Fibroblast of skin of right biceps (primary cell): ENCODE measurements around the gene IHH.

Experiments
- DNase-seq: peaks from one replicate; pipeline ENCODE4 v3.0.0-alpha.2; 2013

IHH gene

DNA sequence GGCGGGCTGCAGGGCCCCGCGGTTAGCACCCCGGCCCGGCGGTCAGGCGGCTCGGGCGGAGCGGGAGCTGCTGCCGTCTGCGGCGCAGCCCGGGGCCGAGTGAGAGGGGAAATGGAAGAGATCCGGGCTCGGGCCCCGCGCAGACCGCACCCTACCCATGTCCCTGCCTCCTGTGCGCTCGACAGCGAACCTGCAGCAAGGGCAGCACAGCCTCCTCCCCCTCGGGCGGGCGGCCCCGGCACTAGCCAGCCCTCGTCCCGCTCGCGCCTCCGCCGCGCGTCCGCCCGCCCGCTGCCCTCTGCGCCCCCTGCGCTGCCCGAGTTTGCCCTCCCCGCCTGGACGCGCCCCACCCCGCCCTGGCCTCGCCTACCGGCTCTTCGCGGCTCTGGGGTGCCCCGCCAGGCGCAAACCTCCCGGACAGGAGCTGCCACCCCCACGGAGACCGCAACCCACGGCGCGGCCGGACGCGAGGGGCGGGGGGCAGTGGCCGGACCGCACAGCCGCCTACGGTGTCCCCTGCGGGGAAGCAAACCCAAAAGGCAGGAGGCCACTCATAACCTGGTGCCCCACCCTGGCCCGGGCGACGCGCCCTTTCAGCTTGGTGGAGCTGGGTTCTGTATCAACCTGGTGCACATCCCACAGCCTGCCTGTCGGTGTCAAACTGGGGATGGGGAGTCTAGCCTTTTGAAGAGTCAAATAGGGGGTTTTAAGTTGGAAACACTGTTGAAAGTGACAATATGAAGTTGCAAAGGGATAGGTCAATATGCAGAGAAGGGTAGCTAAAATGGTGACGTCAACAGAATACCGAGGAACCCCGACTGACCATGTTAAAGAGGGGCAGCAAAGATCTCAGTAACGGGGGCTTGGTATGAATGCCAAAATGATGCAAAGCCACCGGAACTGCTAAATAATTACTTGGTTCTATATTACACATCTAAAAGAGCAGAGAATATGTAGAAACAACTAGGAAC, at the start of gene IHH:
Gene IHH (minus strand): TSS at position 101 of the 971 bp plus-strand sequence. CDS start 454 bp downstream, outside the sequence.
- DNase-seq = no peak

DNA sequence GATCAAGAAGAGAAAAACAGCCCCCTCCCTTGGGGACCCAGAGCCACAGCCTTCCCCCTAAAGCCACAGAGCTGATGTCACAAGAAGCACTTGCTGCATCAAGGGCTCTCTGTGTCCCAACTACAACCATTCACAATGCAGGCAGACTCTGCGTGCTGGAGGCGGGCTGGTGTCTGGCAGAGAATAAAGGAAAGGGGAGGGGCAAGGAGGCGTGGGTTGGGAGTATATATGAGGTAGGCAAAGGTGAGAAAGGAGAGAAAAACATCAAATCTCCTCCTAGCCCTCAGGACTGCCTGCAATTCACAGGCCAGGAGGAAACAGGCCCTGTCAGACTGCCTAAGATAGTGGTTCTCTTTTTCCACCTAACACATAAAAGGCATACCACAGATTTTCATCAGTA, 48.8 kb upstream of the IHH start:
- DNase-seq = no peak

DNA sequence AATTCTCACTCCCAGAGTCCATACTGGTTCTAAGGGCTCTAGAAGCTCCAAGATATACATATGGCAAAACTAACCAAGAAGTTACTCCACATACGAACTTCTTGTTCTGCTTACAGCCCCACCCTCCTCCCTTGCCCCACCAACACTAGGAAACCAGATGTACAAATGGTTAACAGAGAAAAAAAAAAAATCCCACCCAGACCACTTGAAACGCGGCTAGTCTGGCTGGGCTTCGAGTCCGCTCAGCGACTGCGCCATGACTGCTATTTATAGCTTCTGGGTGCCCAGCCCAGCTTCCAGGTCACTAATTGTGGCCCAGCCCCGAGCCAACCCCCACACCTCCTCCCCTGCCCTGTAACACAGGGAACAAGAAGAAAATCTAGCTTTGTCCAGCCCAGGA, 47.0 kb upstream of the IHH start:
- DNase-seq = no peak

- DNase-seq = no peak
These were observed 45.5 kb upstream of the IHH start for GRCh38 chr2:219106251-219106650.

DNA sequence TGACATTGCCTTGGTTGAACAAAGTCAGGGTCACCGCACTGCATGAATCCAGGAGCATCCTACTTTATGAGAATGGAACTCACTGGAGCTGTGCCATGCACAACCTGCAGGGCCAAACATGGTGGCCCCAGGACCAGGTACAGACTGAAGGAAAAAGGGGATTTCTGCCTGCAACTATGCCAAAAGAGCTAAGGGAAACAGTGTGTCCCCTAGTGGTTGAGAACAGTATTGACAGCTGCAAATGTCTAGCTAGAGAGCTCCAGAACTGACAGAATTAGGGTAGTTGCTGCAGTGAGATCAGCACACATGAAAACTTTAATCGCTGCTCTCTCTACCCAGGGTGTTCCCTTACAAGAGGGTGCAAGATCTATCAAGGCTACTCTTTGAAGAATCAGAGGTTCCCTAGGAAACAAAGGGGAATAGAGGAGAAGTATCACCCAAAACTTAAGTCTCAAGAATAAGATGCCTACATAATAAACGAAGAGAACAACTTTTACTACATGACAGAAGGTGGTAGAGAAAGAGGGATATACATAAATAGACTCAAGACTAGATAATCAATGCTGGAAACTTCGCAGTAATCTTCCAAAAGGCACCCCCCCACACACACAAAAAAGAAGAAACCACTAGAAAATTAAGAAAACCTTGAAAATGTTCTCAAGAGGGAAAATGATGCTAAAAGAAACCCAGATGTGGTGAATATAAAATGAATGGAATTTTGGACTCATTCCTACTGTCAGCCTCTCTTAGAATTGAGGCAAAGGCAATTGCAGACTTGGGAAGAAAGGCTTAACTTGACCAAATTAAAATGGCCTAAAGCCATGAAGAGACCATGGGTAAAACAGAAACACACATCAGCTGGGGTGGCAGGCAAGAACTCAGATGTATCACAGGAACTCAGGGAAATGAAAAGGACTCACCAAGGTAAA, 43.6 kb upstream of the IHH start:
- peak; percentile 30 for DNase-seq

- peak; percentile 34 for DNase-seq
These were observed 38.6 kb upstream of the IHH start for GRCh38 chr2:219099329-219099728.

- DNase-seq = no peak
These were observed 34.8 kb upstream of the IHH start for GRCh38 chr2:219095406-219095935.

- DNase-seq = no peak
These were observed 33.5 kb upstream of the IHH start for GRCh38 chr2:219094171-219094570.

GRCh38 chr2:219090436-219091299, 29.9 kb upstream of the IHH start:
- no peak for DNase-seq

DNA sequence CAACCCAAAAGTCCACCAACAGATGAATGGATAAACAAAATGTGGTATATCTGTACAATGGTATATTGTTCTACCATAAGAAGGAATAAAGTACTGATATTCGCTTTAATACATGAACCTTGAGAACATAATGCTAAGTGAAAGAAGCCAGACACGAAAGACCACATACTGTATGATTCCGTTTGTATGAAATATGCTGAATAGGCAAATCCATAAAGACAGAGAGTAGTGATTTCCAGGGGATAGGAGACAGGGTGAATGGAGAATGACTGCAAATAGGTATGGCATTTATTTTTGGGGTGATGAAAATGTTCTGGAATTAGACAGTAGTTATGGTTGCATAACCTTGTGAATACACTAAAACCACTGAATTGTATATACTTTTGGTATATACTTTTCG, 28.6 kb upstream of the IHH start:
- DNase-seq = no peak

DNA sequence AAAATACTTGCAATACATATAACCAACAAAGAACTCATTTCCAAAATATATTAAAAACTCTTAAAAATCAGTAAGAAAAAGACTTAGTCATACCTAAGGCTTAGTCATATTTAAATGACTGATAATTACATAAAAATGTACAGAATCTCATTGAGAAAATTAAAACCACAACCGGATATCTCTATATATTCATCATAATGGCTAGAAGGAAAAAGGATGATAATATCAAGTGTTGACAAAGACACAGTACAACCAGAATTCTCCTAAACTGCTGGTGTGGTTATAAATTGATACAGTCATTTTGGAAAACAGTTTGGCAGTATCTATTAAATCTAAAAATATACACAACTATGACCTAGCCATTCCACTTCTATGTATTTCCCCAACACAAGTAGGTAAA, 27.1 kb upstream of the IHH start:
- peak; percentile 30 for DNase-seq

DNA sequence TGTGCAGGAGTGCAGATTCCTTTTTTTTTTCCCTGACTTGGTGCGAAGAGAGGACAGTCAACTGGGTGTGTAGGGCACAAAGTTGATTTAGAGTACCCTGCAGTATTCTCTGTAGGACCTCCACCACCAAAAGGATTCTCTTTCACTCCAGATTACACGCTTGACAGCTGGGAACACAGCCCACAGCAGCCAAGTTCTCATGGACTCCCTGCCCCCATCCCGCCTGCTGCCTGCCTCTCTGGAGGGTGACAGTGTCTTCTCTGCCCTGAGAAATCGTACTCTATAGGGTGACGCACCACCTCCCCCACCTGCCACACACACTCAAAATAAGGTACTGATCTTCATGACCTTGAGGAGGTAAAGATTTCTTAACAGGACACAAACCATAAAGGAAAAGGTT, 26.6 kb upstream of the IHH start:
- DNase-seq = no peak

DNA sequence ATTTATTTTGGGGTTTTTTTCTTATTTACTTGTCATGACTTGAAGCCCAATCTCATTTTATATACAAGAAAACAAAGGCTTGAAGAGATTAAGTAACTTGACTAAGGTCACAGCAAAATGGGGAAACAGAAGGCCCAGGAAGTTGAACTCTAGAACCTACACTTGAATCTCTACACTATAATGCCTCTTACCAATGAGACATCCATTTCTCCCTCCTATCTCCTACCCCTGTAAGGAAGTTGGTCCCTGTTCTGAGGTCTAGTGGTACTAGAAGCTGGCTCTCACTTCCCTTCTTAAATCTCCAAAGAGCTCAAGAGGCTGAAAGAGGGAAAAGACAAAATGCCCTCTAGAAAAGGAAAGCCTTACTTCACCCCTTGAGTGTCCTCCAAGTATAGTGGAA, 25.5 kb upstream of the IHH start:
- no peak for DNase-seq

DNA sequence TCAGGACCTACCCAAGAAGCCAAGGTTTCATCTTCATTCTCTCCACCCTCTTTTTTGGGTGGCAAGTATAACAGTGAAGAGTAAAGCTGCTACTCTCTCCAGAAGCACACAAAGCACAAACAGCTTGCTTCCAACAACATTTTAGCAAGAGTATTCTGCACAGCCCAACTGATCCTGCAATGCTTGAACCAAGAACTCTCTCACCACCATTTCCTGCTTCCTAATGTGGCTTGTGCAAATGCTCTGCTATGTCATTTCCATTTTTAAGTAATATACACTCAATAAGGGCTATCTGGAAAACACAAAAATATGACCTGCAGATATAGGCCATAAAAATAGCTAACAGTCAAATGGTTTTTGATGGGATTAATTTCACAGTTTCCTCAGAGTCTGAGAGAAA, 24.1 kb upstream of the IHH start:
- no peak for DNase-seq

DNA sequence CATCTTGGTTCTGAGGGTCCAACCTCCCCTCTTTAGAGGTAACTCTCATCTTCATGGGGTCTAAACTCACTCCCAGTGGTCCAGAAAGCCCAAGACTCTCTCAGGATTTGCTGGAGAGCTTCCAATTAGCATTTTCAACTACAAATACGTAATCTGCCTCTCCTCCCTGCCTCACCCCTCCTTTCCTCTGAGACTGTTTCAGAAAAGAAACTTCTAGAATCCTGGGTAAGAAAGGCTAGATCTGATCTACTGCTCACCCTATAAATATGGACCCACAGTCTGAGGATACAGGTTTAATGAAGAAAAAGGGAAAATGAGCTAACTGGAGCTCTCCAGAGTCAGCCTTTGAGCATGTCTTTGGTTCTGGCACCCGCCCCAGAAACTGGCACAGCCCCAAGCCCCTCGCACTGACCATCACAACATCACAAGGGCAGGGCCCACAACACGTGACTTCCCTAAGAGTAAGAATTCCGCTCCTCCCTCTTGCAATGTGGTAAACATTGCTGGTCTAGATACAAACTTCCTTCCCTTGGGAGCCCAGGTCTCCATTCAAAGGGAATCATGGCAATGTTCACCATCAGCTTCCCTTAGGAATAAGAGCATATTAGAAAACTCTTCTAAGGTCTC, 21.7 kb upstream of the IHH start:
- no peak for DNase-seq

GRCh38 chr2:219081701-219082331, 21.1 kb upstream of the IHH start:
- DNase-seq = no peak

- DNase-seq = no peak
These were observed 20.4 kb upstream of the IHH start for GRCh38 chr2:219081096-219081495.

GRCh38 chr2:219079417-219079816, 18.7 kb upstream of the IHH start:
- peak; percentile 23 for DNase-seq

DNA sequence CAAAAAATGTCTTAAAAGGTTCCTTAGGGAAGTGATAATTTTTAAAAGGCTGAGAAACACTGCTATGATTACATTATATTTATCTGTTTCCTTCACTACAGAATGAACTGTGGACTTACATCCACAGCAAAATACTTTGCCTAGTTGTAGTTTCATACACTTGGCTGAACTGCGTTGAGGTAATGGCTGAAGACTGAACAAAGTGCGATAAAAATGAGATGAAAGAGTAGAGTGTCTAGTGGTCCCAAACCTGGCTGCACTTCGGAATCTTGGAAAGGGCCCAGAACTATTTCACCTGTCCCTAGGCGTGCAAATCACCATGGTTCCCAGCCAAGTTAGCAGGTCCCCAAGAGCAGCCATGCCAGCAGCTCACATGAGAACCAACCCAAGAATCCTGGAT, 18.2 kb upstream of the IHH start:
- no peak for DNase-seq

DNA sequence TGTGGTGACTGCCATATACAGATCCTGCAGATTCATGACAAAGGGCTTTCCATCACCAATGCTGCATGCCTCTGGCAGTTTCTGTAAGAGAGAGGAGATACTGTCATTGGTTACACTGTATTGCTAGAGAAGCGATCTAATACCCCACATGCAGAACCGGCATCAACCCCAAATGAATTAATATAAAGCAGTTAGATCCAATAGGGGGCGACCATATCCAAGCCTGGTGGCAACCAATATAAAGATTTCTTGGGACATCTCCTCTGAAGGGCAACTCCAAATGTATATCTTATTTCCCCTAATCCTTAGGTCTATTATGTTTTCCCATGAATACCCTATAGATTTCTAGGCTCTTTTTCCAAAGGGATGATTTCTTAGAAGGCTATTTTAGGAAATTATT, 17.4 kb upstream of the IHH start:
- DNase-seq = no peak

- DNase-seq = no peak
These were observed 15.5 kb upstream of the IHH start for GRCh38 chr2:219076253-219076652.
